GM19455 (cell line): Measurements from ENCODE around the gene PLA2G4B.

Experiments used
- ATAC-seq: cut with Tn5 transposase; IDR thresholded peaks from one replicate; pipeline ENCODE4 v1.9.1; 2021; ENCODE audit not compliant: unreplicated experiment

Gene PLA2G4B

GRCh38 chr15:41869770-41870688 is 31.4 kb downstream of the PLA2G4B start:
- ATAC-seq: no peak

- no peak for ATAC-seq
These were observed 32.0 kb downstream of the PLA2G4B start for GRCh38 chr15:41870689-41871081.

DNA sequence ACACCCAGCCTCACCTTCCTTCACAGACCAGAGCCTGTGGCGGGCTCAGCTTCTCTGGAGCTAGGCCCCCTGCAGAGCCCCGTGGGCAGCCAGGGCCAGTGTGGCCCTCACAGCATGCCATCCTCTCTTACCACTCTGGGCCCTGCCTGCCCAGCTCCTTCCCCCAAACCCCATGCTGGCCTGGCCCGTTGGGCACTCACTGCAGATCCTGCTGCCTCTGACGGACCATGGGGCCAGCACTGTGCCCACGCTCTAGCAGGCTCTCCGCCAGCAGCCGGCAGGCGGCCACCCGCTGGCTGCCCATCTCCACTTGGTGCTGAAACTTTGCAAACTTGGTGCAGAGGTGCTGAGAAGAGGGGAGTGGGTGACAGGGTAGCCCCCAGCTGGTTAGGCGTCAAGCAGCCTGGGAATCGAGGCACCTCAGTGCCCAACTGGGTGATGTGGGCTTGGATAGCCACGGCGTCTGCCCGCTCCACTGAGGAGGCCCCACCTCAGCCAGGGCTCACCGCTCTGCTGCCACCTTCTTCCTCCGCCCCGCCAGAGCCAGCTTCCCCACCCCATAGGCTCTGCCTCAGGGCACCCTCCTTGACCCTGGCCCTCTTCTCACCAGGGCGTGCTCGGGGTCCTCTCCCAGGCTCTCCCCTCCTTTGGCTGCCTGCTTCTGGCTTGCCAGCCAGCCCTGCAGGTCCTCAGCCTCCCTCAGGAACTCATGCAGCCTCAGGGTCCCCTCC is 32.7 kb downstream of the PLA2G4B start:
- no peak for ATAC-seq

GRCh38 chr15:41872166-41872747 is 33.6 kb downstream of the PLA2G4B start:
- no peak for ATAC-seq

GRCh38 chr15:41873711-41874110 is 35.1 kb downstream of the PLA2G4B start:
- no peak for ATAC-seq

- no peak for ATAC-seq
These were observed 36.1 kb downstream of the PLA2G4B start for GRCh38 chr15:41874736-41875135.

DNA sequence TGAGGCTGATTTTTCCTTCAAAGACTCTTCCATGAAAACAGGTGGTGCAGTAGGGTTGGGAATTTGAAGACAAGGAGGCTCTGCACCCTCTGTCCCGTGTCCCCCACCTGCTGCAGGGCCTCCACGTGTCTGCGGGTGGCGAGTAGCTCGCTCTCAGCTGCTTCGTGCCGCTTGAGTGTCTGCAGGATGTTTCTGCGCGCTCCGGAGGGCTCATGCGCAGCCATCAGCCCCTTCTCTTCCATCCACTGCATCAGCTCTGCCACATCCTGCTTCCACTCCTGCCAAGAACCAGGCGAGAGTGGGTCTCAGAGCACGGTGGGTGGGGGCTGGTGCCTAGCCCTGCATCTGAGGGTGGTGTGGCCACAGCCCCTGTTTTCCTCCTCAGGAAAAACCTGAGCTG is 37.4 kb downstream of the PLA2G4B start:
- ATAC-seq: no peak

GRCh38 chr15:41876689-41877088 is 38.0 kb downstream of the PLA2G4B start:
- no peak for ATAC-seq

GRCh38 chr15:41877631-41878354 is 39.1 kb downstream of the PLA2G4B start:
- ATAC-seq: no peak

- no peak for ATAC-seq
These were observed 39.7 kb downstream of the PLA2G4B start for GRCh38 chr15:41878355-41878699.

DNA sequence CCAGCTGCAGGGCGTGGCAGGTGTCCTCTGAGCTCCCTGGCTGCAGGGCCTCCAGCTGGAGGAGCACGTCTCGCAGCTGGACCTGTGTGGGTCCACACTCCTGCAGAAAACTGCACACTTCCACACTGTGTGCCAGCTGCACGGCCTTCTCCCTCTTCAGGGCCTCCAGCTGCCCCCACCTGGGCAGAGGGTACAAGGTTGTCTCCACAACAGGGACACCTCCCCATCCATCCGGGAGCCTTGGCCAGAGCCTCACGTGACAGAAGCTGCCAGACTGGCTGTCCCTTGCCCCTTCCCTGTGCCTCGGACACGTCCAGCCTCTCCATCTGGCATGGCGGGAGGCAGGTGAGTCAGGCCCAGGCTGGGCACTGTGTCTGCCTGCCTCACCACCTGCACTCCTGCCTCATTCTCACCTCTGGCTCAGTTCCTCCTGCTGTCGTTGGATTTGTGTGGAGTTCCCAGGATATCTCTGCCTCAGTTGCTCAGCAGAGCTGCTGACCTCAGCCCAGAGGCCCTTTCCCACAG is 40.7 kb downstream of the PLA2G4B start:
- ATAC-seq: no peak

DNA sequence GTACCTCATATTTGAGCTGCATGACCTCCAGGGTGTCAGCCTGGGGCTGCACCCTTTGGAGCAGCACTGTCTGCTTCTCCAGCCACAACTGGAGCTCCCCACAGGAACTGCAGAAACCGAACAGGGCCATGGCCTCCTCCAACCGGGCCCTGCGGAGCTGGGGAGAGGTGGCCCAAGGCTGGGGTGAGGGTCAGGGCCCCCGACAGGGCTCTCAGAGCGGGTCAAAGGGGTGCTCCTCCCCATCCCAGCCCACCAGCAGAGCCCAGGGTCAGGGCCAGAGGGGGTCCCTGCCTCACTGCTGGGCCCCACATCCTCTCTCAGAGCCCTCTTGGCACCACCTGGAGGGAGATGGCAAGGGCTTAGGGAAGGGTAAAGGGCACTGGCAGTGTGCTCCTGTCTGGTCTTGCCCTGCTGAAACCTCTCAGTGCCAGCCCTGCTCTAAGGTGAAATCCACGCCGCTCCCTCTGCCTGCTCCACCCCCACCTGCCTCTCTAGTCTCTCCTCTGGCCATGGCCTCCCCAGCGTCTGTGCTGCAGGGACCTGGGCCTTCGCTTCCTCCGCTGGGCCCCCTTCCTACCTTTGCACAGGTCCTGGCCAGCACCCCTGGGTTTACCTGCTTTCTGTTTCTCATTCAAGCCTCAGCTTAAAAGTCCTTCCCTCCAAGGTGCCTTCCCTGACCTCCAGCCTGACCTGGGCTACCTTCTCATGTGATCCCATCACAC is 41.7 kb downstream of the PLA2G4B start:
- no peak for ATAC-seq

GRCh38 chr15:41881086-41881485 is 42.4 kb downstream of the PLA2G4B start:
- ATAC-seq: no peak

- no peak for ATAC-seq
These were observed 42.9 kb downstream of the PLA2G4B start for GRCh38 chr15:41881550-41881919.

DNA sequence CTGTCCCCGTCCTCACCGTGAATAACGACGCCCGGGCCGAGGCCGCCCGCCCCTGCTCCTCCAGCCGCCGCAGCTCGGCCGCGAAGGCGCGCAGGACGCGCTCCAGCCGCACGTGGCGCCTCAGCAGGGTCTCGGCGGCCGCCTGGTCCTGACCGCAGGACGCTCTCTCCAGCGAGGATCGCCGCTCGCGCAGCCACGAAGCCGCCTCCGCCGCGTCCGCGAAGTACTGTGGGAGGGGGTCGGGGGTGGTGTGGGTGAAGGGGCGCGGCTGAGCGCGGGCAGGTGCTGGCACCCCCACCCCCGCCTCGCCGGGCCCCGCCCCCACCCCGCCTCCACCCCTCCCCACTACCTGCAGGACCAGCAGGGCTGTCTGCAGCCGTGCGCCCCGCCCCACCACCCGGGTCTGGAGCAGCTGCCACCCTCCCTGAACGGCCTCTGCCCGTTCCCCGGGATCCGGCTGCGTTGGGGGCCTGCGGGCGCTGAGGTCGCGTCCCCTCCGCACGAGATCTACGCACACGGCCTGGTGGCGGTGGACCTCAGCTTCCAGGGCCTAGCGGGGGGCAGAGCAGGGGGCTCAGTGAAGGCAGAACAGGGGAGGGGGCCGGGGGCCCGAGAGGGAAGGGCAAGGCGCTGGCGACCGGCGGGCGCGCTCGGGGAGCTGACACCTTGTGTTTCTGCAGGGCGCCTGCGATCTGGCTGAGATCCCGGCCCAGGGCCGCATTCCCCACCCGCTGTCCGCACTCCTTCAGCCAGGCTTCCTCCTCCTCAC is 43.5 kb downstream of the PLA2G4B start:
- ATAC-seq: no peak

GRCh38 chr15:41882689-41883483 is 44.2 kb downstream of the PLA2G4B start:
- no peak for ATAC-seq

- ATAC-seq: no peak
These were observed 44.8 kb downstream of the PLA2G4B start for GRCh38 chr15:41883484-41883825.

GRCh38 chr15:41884458-41884857 is 45.8 kb downstream of the PLA2G4B start:
- ATAC-seq: no peak

DNA sequence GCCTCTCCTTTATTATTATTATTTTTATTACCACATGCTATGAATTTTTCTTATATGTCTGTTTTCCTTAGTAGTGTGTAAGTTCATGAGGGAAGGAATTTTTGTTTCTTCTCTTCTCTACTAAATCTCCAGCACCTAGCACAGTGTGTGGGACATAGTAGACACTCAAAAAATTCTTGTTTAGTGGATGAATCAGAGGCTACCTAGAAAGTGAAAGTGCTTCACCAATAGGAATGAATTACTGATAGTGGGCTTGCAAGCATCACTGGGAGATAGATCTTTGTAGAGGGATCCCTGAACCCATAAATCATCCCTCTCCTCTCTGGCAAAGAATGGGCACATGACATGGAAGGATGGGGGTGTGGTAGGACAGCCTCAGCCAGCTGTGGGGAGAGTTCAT is 46.7 kb downstream of the PLA2G4B start:
- ATAC-seq: no peak
